Ishikawa (cell line): ENCODE measurements around the gene NMU.

Experiments used
- CEBPB ChIP-seq: IDR thresholded peaks from 2 replicates; pipeline ENCODE4 v1.6.1; 2012
- CREB1 ChIP-seq: IDR thresholded peaks from 2 replicates; pipeline ENCODE4 v1.6.1; 2012; ENCODE audit warnings: low read depth
- EGR1 ChIP-seq: IDR thresholded peaks from 2 replicates; pipeline ENCODE4 v1.6.1; 2012
- EP300 ChIP-seq: IDR thresholded peaks from 2 replicates; pipeline ENCODE4 v1.6.1; 2012; ENCODE audit warnings: borderline replicate concordance
- FOXM1 ChIP-seq: IDR thresholded peaks from 2 replicates; pipeline ENCODE4 v1.6.1; 2012; ENCODE audit warnings: low read depth, borderline replicate concordance
- MAX ChIP-seq: IDR thresholded peaks from 2 replicates; pipeline ENCODE4 v1.6.1; 2012
- NFIC ChIP-seq: IDR thresholded peaks from 2 replicates; pipeline ENCODE4 v1.6.1; 2012
- RAD21 ChIP-seq: IDR thresholded peaks from 2 replicates; pipeline ENCODE4 v1.6.1; 2012; ENCODE audit warnings: low read depth
- REST ChIP-seq: IDR thresholded peaks from 2 replicates; pipeline ENCODE4 v1.6.1; 2012; ENCODE audit warnings: low read depth, mild to moderate bottlenecking
- TAF1 ChIP-seq: IDR thresholded peaks from 2 replicates; pipeline ENCODE4 v1.6.1; 2012; ENCODE audit warnings: low read depth, mild to moderate bottlenecking
- YY1 ChIP-seq: IDR thresholded peaks from 2 replicates; pipeline ENCODE4 v1.6.1; 2012; ENCODE audit warnings: low read depth
- ZBTB7A ChIP-seq: IDR thresholded peaks from 2 replicates; pipeline ENCODE4 v1.6.1; 2012; ENCODE audit warnings: low read depth

GRCh38 chr4:55663145-55663544, 27.0 kb upstream of the NMU start:
- TF ChIP-seq EP300 (no peak), REST (no peak), YY1 (no peak), RAD21 (no peak), CREB1 (no peak), MAX (no peak), CEBPB (no peak), EGR1 (no peak), TAF1 (no peak), ZBTB7A (no peak), FOXM1 (no peak), NFIC (no peak)
